ENCODE data around the gene SLC9A9.

DNA sequence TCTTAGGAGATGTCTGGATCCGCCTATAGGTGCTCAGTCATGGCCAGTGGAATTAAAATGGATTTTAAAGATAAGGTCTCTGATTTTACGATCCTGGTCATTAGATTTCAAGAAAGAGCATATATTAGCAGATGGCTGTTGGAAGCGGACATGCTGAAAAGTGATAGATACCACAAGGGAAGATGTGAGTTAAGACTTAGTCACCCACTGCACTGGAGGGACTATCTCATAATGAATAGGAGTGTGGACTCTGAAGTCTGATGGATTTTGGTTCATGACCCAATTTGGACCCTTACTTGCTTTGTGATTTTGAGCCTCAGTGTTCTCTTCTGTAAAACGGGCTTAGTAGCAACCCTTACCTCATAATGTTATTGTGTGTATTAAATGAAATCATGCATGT lies 514.0 kb downstream of the SLC9A9 start:
- no peak for TF ChIP-seq POLR2AphosphoS5 (IDR thresholded peaks at IDR 0.05; ENCODE audit: low read depth, low read length)
- TF ChIP-seq USF2 (IDR thresholded peaks at IDR 0.05; ENCODE audit: borderline replicate concordance, low read depth, low read length): no peak
- TF ChIP-seq CTCF (IDR thresholded peaks at IDR 0.05): no peak
- TF ChIP-seq EZH2phosphoT487 (IDR thresholded peaks at IDR 0.05; ENCODE audit: borderline replicate concordance, low read depth): no peak
- no peak for TF ChIP-seq RAD21 (IDR thresholded peaks at IDR 0.05; ENCODE audit: low read length)
- TF ChIP-seq RXRA (IDR thresholded peaks at IDR 0.05; ENCODE audit: borderline replicate concordance, low read depth): no peak
- TF ChIP-seq ZBTB33 (IDR thresholded peaks at IDR 0.05; ENCODE audit: borderline replicate concordance, low read depth): no peak
- no peak for TF ChIP-seq NRF1 (IDR thresholded peaks at IDR 0.05; ENCODE audit: low read depth, low read length)
- TF ChIP-seq, protein P1, sequence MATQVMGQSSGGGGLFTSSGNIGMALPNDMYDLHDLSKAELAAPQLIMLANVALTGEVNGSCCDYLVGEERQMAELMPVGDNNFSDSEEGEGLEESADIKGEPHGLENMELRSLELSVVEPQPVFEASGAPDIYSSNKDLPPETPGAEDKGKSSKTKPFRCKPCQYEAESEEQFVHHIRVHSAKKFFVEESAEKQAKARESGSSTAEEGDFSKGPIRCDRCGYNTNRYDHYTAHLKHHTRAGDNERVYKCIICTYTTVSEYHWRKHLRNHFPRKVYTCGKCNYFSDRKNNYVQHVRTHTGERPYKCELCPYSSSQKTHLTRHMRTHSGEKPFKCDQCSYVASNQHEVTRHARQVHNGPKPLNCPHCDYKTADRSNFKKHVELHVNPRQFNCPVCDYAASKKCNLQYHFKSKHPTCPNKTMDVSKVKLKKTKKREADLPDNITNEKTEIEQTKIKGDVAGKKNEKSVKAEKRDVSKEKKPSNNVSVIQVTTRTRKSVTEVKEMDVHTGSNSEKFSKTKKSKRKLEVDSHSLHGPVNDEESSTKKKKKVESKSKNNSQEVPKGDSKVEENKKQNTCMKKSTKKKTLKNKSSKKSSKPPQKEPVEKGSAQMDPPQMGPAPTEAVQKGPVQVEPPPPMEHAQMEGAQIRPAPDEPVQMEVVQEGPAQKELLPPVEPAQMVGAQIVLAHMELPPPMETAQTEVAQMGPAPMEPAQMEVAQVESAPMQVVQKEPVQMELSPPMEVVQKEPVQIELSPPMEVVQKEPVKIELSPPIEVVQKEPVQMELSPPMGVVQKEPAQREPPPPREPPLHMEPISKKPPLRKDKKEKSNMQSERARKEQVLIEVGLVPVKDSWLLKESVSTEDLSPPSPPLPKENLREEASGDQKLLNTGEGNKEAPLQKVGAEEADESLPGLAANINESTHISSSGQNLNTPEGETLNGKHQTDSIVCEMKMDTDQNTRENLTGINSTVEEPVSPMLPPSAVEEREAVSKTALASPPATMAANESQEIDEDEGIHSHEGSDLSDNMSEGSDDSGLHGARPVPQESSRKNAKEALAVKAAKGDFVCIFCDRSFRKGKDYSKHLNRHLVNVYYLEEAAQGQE (IDR thresholded peaks at IDR 0.05; ENCODE audit: low read depth, low read length): no peak
- TF ChIP-seq MEF2A (IDR thresholded peaks at IDR 0.05; ENCODE audit: borderline replicate concordance, low read depth): no peak
- no peak for TF ChIP-seq MAX (IDR thresholded peaks at IDR 0.05; ENCODE audit: low read depth)

All from SK-N-SH (cell line).